ENCODE results near the gene NKAIN2. TPM values are rescaled to one million over a fixed set of nuclear protein-coding genes. Genes with fewer than 3 reads are reported as not detected.
"Not testable (repeated sequence)": the region's sequence is repeated elsewhere in the genome, so short reads cannot be mapped to it uniquely, and the experiment has no call there.

NKAIN2 gene
- total RNA-seq, 2 donors from 2014 or later = 0.68 TPM; not detected in 1

DNA sequence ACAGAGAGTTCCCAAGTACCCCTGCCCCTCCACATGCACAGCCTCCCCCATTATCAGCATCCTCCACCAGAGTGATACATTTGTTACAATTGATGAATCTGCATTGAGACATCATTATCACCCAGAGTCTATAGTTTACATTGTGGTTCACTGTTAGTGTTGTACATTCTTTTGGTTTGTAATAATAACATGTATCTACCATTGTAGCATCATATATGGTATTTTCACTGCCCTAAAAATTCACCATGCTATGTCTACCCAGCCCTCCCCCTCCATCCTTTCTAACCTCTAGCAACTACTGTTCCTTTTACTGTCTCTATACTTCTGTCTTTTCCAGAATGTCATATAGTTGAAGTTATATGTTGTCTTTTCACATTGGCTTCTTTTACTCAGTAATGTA is 884.7 kb downstream of the NKAIN2 start:
- Histone ChIP-seq H3K36me3 (no peaks in the 10 kb centered on the region), H3K4me1 (replicated peaks) (no peaks in the 10 kb centered on the region), H3K9me3 (no peaks in the 10 kb centered on the region), H3K27ac (no peak overlapping the region), H3K4me3 (no peak overlapping the region), H3K27me3 (replicated peaks; ENCODE audit: insufficient read depth) (no peaks in the 10 kb centered on the region)
- DNase-seq (ENCODE audit: low spot score) = no peak
- TF ChIP-seq POLR2AphosphoS5 (IDR thresholded peaks at IDR 0.05) = no peak
- no peak for TF ChIP-seq POLR2A (IDR thresholded peaks at IDR 0.05)
- TF ChIP-seq, protein P1, sequence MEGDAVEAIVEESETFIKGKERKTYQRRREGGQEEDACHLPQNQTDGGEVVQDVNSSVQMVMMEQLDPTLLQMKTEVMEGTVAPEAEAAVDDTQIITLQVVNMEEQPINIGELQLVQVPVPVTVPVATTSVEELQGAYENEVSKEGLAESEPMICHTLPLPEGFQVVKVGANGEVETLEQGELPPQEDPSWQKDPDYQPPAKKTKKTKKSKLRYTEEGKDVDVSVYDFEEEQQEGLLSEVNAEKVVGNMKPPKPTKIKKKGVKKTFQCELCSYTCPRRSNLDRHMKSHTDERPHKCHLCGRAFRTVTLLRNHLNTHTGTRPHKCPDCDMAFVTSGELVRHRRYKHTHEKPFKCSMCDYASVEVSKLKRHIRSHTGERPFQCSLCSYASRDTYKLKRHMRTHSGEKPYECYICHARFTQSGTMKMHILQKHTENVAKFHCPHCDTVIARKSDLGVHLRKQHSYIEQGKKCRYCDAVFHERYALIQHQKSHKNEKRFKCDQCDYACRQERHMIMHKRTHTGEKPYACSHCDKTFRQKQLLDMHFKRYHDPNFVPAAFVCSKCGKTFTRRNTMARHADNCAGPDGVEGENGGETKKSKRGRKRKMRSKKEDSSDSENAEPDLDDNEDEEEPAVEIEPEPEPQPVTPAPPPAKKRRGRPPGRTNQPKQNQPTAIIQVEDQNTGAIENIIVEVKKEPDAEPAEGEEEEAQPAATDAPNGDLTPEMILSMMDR (IDR thresholded peaks at IDR 0.05) = no peak
- intact Hi-C loops (cut with DNase I) = no loop called here

- DNase-seq (ENCODE audit: low spot score) = no peak
- no peaks in the 10 kb centered on the region for H3K36me3 ChIP-seq
- TF ChIP-seq POLR2AphosphoS5 (IDR thresholded peaks at IDR 0.05) (no peak), POLR2A (IDR thresholded peaks at IDR 0.05) (no peak)
- TF ChIP-seq, protein P1 (IDR thresholded peaks at IDR 0.05) = no peak
- H3K27ac ChIP-seq = no peak overlapping the region
- no peaks in the 10 kb centered on the region for H3K4me1 ChIP-seq (replicated peaks)
- intact Hi-C loops (cut with DNase I) = no loop called here
- H3K9me3 ChIP-seq = no peaks in the 10 kb centered on the region
- 84% methylated on average over 4 of the region's 4 CpGs for WGBS
- no peaks in the 10 kb centered on the region for H3K27me3 ChIP-seq (replicated peaks; ENCODE audit: insufficient read depth)
- no peak overlapping the region for H3K4me3 ChIP-seq
Measured at GRCh38 chr6:124694139-124694705, 890.6 kb downstream of the NKAIN2 start.

GRCh38 chr6:124699038-124699437 is 895.4 kb downstream of the NKAIN2 start:
- intact Hi-C loops (cut with DNase I) = no loop called here
- Histone ChIP-seq H3K4me3 (no peak overlapping the region), H3K4me1 (replicated peaks) (no peaks in the 10 kb centered on the region), H3K27ac (no peak overlapping the region), H3K27me3 (replicated peaks; ENCODE audit: insufficient read depth) (no peaks in the 10 kb centered on the region), H3K36me3 (no peaks in the 10 kb centered on the region), H3K9me3 (no peaks in the 10 kb centered on the region)
- DNase-seq (ENCODE audit: low spot score) = no peak
- 93% methylated on average over 2 of the region's 2 CpGs for WGBS
- TF ChIP-seq, protein P1 (IDR thresholded peaks at IDR 0.05) = no peak
- TF ChIP-seq POLR2A (IDR thresholded peaks at IDR 0.05) = no peak
- TF ChIP-seq POLR2AphosphoS5 (IDR thresholded peaks at IDR 0.05) = no peak

DNA sequence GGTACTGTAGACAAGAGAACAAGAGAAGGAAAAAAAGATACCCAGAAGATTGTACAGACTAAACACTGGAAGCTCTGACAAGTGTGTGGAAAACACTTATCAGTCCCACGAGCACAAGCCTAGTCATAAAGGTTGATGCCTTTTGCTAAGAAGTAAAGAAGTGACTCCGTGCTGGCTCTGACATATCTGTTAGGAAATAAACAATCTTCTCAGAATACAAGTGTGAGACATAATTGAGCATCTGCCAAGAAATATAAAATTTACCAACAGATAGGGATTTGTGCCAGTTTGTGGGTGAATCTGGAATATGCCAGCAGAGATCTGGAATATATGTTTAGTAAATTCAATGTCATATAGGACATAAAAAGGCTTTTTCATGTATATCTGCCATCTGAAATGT is 899.9 kb downstream of the NKAIN2 start:
- no peak for DNase-seq (ENCODE audit: low spot score)
- no peaks in the 10 kb centered on the region for H3K27me3 ChIP-seq (replicated peaks; ENCODE audit: insufficient read depth)
- no peak overlapping the region for H3K4me3 ChIP-seq
- no peak for TF ChIP-seq POLR2A (IDR thresholded peaks at IDR 0.05)
- TF ChIP-seq, protein P1 (IDR thresholded peaks at IDR 0.05) = no peak
- TF ChIP-seq POLR2AphosphoS5 (IDR thresholded peaks at IDR 0.05) = no peak
- H3K36me3 ChIP-seq = no peaks in the 10 kb centered on the region
- no peaks in the 10 kb centered on the region for H3K4me1 ChIP-seq (replicated peaks)
- H3K9me3 ChIP-seq = no peaks in the 10 kb centered on the region
- intact Hi-C loops (cut with DNase I) = no loop called here
- WGBS = 75% methylated on average over 2 of the region's 2 CpGs
- no peak overlapping the region for H3K27ac ChIP-seq

DNA sequence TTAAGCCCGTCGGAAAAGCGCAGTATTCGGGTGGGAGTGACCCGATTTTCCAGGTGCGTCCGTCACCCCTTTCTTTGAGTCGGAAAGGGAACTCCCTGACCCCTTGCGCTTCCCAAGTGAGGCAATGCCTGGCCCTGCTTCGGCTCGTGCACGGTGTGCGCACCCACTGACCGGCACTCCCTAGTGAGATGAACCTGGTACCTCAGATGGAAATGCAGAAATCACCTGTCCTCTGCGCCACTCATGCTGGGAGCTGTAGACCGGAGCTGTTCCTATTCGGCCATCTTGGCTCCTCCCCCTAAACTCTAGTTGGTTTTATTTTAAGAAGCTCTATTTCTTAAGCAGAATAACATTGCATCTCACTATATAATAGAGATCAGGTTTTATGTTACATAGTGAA is 908.9 kb downstream of the NKAIN2 start:
- H3K4me1 ChIP-seq (replicated peaks); H3K27me3 ChIP-seq (replicated peaks; ENCODE audit: insufficient read depth); H3K27ac ChIP-seq; intact Hi-C loops (cut with DNase I); H3K9me3 ChIP-seq; DNase-seq (ENCODE audit: low spot score); H3K4me3 ChIP-seq; H3K36me3 ChIP-seq: not testable (repeated sequence)
- 95% methylated on average over 9 of the region's 17 CpGs for WGBS
